Right lung (tissue), 5 donors: ENCODE measurements around the gene ALK. TPM values are rescaled to one million over a fixed set of nuclear protein-coding genes. Genes with fewer than 3 reads are reported as not detected.
"Not testable (repeated sequence)": the region's sequence is repeated elsewhere in the genome, so short reads cannot be mapped to it uniquely, and the experiment has no call there.

Experiments
- DNase-seq, 2 donors: peaks; one replicate each; pipeline ENCODE4 v3.0.0-alpha.2; 2013
- polyA plus RNA-seq, 5 donors: library from polyadenylated mRNA; unstranded; fragments of 120-200 nt; gene quantifications; one replicate each; pipeline versions ENCODE4 v1.2.1 to v1.2.3, GENCODE V29; 2013; ENCODE audit warnings: inconsistent platforms in 1 of 5, low replicate concordance in 1 of 5; ENCODE audit not compliant: insufficient read length in 5 of 5, insufficient read depth in 1 of 5

Gene ALK
- polyA plus RNA-seq, 5 donors = 0.03 to 0.27 (median 0.05) TPM

GRCh38 chr2:29278966-29279365 lies 642.4 kb downstream of the ALK start:
- no peak for DNase-seq

GRCh38 chr2:29276151-29276550 lies 645.2 kb downstream of the ALK start:
- DNase-seq = no peak

- DNase-seq = no peak
These were observed 646.2 kb downstream of the ALK start for GRCh38 chr2:29275186-29275585.

- DNase-seq = no peak
These were observed 647.4 kb downstream of the ALK start for GRCh38 chr2:29273685-29274611.

- no peak for DNase-seq
These were observed 648.2 kb downstream of the ALK start for GRCh38 chr2:29273004-29273684.

- DNase-seq = no peak
These were observed 649.1 kb downstream of the ALK start for GRCh38 chr2:29272311-29272710.

- DNase-seq = no peak
These were observed 650.7 kb downstream of the ALK start for GRCh38 chr2:29270701-29271121.

- no peak for DNase-seq
These were observed 651.6 kb downstream of the ALK start for GRCh38 chr2:29269765-29270109.

- no peak for DNase-seq
These were observed 652.2 kb downstream of the ALK start for GRCh38 chr2:29269095-29269764.

- DNase-seq = no peak
These were observed 653.7 kb downstream of the ALK start for GRCh38 chr2:29267720-29268119.

- no peak for DNase-seq
These were observed 657.5 kb downstream of the ALK start for GRCh38 chr2:29263886-29264285.

- no peak for DNase-seq
These were observed 658.6 kb downstream of the ALK start for GRCh38 chr2:29262681-29263260.

GRCh38 chr2:29261003-29261402 lies 660.4 kb downstream of the ALK start:
- no peak for DNase-seq

GRCh38 chr2:29260142-29260772 lies 661.1 kb downstream of the ALK start:
- DNase-seq = no peak

- DNase-seq = no peak
These were observed 662.2 kb downstream of the ALK start for GRCh38 chr2:29259221-29259620.

- no peak for DNase-seq
These were observed 666.4 kb downstream of the ALK start for GRCh38 chr2:29255004-29255403.

- not testable (repeated sequence) for DNase-seq
These were observed 667.7 kb downstream of the ALK start for GRCh38 chr2:29253495-29254275.

GRCh38 chr2:29253026-29253425 lies 668.4 kb downstream of the ALK start:
- no peak for DNase-seq

GRCh38 chr2:29251406-29251805 lies 670.0 kb downstream of the ALK start:
- DNase-seq = no peak

- DNase-seq = no peak
These were observed 670.4 kb downstream of the ALK start for GRCh38 chr2:29250977-29251376.
